H1 (cell line): Measurements from ENCODE around the gene MGAT5. TPM values are rescaled to one million over a fixed set of nuclear protein-coding genes. Genes with fewer than 3 reads are reported as not detected.

Experiments used
- CTCF ChIA-PET: fragments of 300-600 bp; sonication (Branson Sonifier 250); formaldehyde crosslinking; loops from one replicate; lab custom pipeline; 2021; ENCODE audit not compliant: partially characterized antibody; lab: Charles Lee
- POLR2A ChIA-PET: fragments of 300-600 bp; sonication (Branson Sonifier 250); formaldehyde crosslinking; loops from one replicate; lab custom pipeline; 2021; ENCODE audit warnings: inconsistent platforms; ENCODE audit not compliant: partially characterized antibody; lab: Charles Lee
- DNase-seq, 2 experiments: peaks; one replicate each; pipeline versions ENCODE4 v3.0.0 to v3.0.0-alpha.2; 2010 to 2022; ENCODE audit warnings: low spot score in 2 of 2, low read depth in 1 of 2, mixed read lengths in 1 of 2
- FAIRE-seq: peaks from 2 replicates; lab custom pipeline; 2011; peaks lifted over from hg19 to GRCh38; lab: Jason Lieb, UNC
- H2AFZ ChIP-seq: 2 replicates; pipeline ENCODE4 v1.8.1; 2012; ENCODE audit warnings: low read length, inconsistent platforms
- H2AK5ac ChIP-seq: 2 replicates; pipeline ENCODE4 v1.6.1; 2013; ENCODE audit warnings: low read depth, low read length
- H2BK120ac ChIP-seq: replicated peaks from 2 replicates; pipeline ENCODE3; 2013; ENCODE audit warnings: low read depth, low read length, inconsistent platforms
- H2BK12ac ChIP-seq: 2 replicates; pipeline ENCODE4 v1.6.1; 2013; ENCODE audit warnings: low read depth, low read length
- H2BK15ac ChIP-seq: 2 replicates; pipeline ENCODE4 v1.6.1; 2013; ENCODE audit warnings: low read length
- H2BK20ac ChIP-seq: 2 replicates; pipeline ENCODE4 v1.6.1; 2013; ENCODE audit warnings: low read length
- H2BK5ac ChIP-seq: 2 replicates; pipeline ENCODE4 v1.6.1; 2013; ENCODE audit warnings: low read depth, low read length
- H3K14ac ChIP-seq: 2 replicates; pipeline ENCODE4 v1.6.1; 2013; ENCODE audit warnings: inconsistent platforms; ENCODE audit not compliant: insufficient read length
- H3K18ac ChIP-seq: 2 replicates; pipeline ENCODE4 v1.6.1; 2013; ENCODE audit warnings: low read length; ENCODE audit errors: extremely low read depth
- H3K23ac ChIP-seq: 2 replicates; pipeline ENCODE4 v1.6.1; 2013; ENCODE audit warnings: inconsistent platforms; ENCODE audit not compliant: insufficient read length
- H3K23me2 ChIP-seq: 2 replicates; pipeline ENCODE4 v1.6.1; 2013; ENCODE audit warnings: low read depth, low read length
- H3K27ac ChIP-seq: 2 replicates; pipeline ENCODE4 v1.6.1; 2011; ENCODE audit warnings: low read depth, low read length, inconsistent platforms
- H3K27me3 ChIP-seq, 4 experiments: replicated peaks in 1 of 4; 1 replicate in 1 of 4; 2 replicates in 3 of 4; pipeline versions ENCODE4 v1.6.1 to v1.8.1; 2011 to 2013; ENCODE audit warnings: low read length in 3 of 4, mild to moderate bottlenecking in 3 of 4, inconsistent platforms in 2 of 4, mixed read lengths in 2 of 4, moderate library complexity in 1 of 4; ENCODE audit not compliant: control insufficient read depth in 3 of 4, insufficient read depth in 3 of 4; ENCODE audit errors: extremely low read depth in 1 of 4
- H3K36me3 ChIP-seq, 4 experiments: 2 replicates each; pipeline versions ENCODE4 v1.6.1 to v1.8.1; 2011 to 2013; ENCODE audit warnings: mild to moderate bottlenecking in 4 of 4, low read length in 3 of 4, moderate library complexity in 2 of 4, control low read depth in 1 of 4, inconsistent platforms in 1 of 4; ENCODE audit not compliant: insufficient read depth in 4 of 4, control insufficient read depth in 2 of 4
- H3K4ac ChIP-seq: replicated peaks from 2 replicates; pipeline ENCODE3; 2013; ENCODE audit warnings: low read length, low read depth, mixed read lengths, inconsistent platforms; ENCODE audit not compliant: insufficient read length
- H3K4me1 ChIP-seq, 4 experiments: replicated peaks in 1 of 4; 1 replicate in 1 of 4; 2 replicates in 3 of 4; pipeline versions ENCODE4 v1.6.1 to v1.8.1; 2011 to 2013; ENCODE audit warnings: low read length in 3 of 4, inconsistent platforms in 2 of 4, mixed read lengths in 1 of 4; ENCODE audit not compliant: insufficient read depth in 4 of 4, control insufficient read depth in 3 of 4
- H3K4me2 ChIP-seq, 2 experiments: 2 replicates each; pipeline versions ENCODE4 v1.6.1 to v1.8.1; 2011 to 2013; ENCODE audit warnings: low read depth in 2 of 2, low read length in 2 of 2, control low read depth in 1 of 2, inconsistent platforms in 1 of 2, mild to moderate bottlenecking in 1 of 2; ENCODE audit not compliant: insufficient read depth in 1 of 2
- H3K4me3 ChIP-seq, 4 experiments: fragments of 200-600, 300-600 bp in 1 of 4; sonication (generic), shearing (Covaris generic), sonication (Bioruptor Twin) in 1 of 4; 2 replicates each; pipeline versions ENCODE4 v1.5.1 to v1.8.1; 2011 to 2016; ENCODE audit warnings: low read length in 4 of 4, low read depth in 3 of 4, control low read depth in 2 of 4, inconsistent platforms in 2 of 4, mild to moderate bottlenecking in 2 of 4, mixed read lengths in 1 of 4, moderate library complexity in 1 of 4; ENCODE audit not compliant: insufficient read depth in 2 of 4; ENCODE audit errors: extremely low read depth in 1 of 4
- H3K56ac ChIP-seq: replicated peaks from 2 replicates; pipeline ENCODE3; 2013; ENCODE audit warnings: low read depth, mild to moderate bottlenecking, mixed read lengths, low read length, inconsistent platforms; ENCODE audit not compliant: insufficient read length
- H3K79me1 ChIP-seq: 2 replicates; pipeline ENCODE4 v1.6.1; 2013; ENCODE audit warnings: low read depth, low read length, control low read depth
- H3K79me2 ChIP-seq, 2 experiments: 2 replicates each; pipeline versions ENCODE4 v1.6.1 to v1.8.1; 2012 to 2013; ENCODE audit warnings: low read length in 2 of 2, mild to moderate bottlenecking in 2 of 2, inconsistent platforms in 1 of 2; ENCODE audit not compliant: insufficient read depth in 2 of 2, control insufficient read depth in 1 of 2
- H3K9ac ChIP-seq, 4 experiments: replicated peaks in 1 of 4; 1 replicate in 1 of 4; 2 replicates in 3 of 4; pipeline versions ENCODE4 v1.6.1 to v1.8.1; 2011 to 2013; ENCODE audit warnings: low read depth in 3 of 4, low read length in 3 of 4, control low read depth in 2 of 4, mild to moderate bottlenecking in 2 of 4, moderate library complexity in 2 of 4, inconsistent platforms in 1 of 4; ENCODE audit errors: extremely low read depth in 1 of 4
- H3K9me3 ChIP-seq, 2 experiments: 2 replicates each; pipeline versions ENCODE4 v1.6.1 to v1.8.1; 2012 to 2013; ENCODE audit warnings: mild to moderate bottlenecking in 2 of 2, moderate library complexity in 2 of 2, control low read depth in 1 of 2, inconsistent platforms in 1 of 2, low read depth in 1 of 2, low read length in 1 of 2, mixed read lengths in 1 of 2; ENCODE audit not compliant: insufficient read depth in 2 of 2
- H4K20me1 ChIP-seq, 2 experiments: replicated peaks in 1 of 2; 2 replicates each; pipeline versions ENCODE3 to v1.8.1; 2011 to 2013; ENCODE audit warnings: inconsistent platforms in 2 of 2, low read length in 2 of 2, mild to moderate bottlenecking in 1 of 2; ENCODE audit not compliant: insufficient read depth in 2 of 2, control insufficient read depth in 1 of 2
- H4K5ac ChIP-seq: 2 replicates; pipeline ENCODE4 v1.6.1; 2013; ENCODE audit warnings: low read length, low read depth, mixed read lengths, inconsistent platforms; ENCODE audit not compliant: insufficient read length
- H4K8ac ChIP-seq: 2 replicates; pipeline ENCODE4 v1.8.0; 2013; ENCODE audit warnings: mild to moderate bottlenecking, moderate library complexity, low read length, inconsistent platforms; ENCODE audit not compliant: insufficient read depth; ENCODE audit errors: extremely low read depth
- H4K91ac ChIP-seq: replicated peaks from 2 replicates; pipeline ENCODE3; 2013; ENCODE audit warnings: low read length, mixed read lengths, inconsistent platforms; ENCODE audit not compliant: insufficient read length
- BACH1 ChIP-seq: IDR thresholded peaks from 2 replicates; pipeline ENCODE4 v1.6.1; 2012; ENCODE audit warnings: low read length, improper control_type of control experiment
- CREB1 ChIP-seq: IDR thresholded peaks from 2 replicates; pipeline ENCODE4 v1.6.1; 2012; ENCODE audit warnings: inconsistent platforms
- EGR1 ChIP-seq: IDR thresholded peaks from 2 replicates; pipeline ENCODE4 v1.6.1; 2011; ENCODE audit warnings: low read depth, low read length, borderline replicate concordance
- GABPA ChIP-seq: IDR thresholded peaks from 2 replicates; pipeline ENCODE4 v1.6.1; 2011; ENCODE audit warnings: mild to moderate bottlenecking, low read length, moderate library complexity, borderline replicate concordance; ENCODE audit not compliant: insufficient read depth
- JUND ChIP-seq: IDR thresholded peaks from 2 replicates; pipeline ENCODE4 v1.6.1; 2011; ENCODE audit warnings: mild to moderate bottlenecking, improper control_type of control experiment, low read length
- POU5F1 ChIP-seq: IDR thresholded peaks from 2 replicates; pipeline ENCODE4 v1.6.1; 2011; ENCODE audit warnings: low read depth, mild to moderate bottlenecking, low read length, moderate library complexity
- RXRA ChIP-seq: IDR thresholded peaks from 2 replicates; pipeline ENCODE4 v1.6.1; 2011; ENCODE audit warnings: low read depth, mild to moderate bottlenecking, low read length, moderate library complexity; ENCODE audit not compliant: insufficient read depth
- SAP30 ChIP-seq: fragments of 300-600 bp; sonication (generic); IDR thresholded peaks from 2 replicates; pipeline ENCODE4 v1.7.1; 2012; ENCODE audit warnings: low read length, moderate library complexity, mild to moderate bottlenecking, inconsistent platforms; ENCODE audit not compliant: insufficient read depth, insufficient replicate concordance
- SIRT6 ChIP-seq: IDR thresholded peaks from one replicate; pipeline ENCODE4 v1.7.1; 2012; ENCODE audit warnings: low read length, inconsistent platforms
- WGBS, 2 experiments: shearing (Covaris generic) in 1 of 2; methylation state at CpG; one replicate each; pipeline versions ENCODE4 v1.1.6 to v1.1.7; 2013 to 2015; ENCODE audit warnings: low lambda C conversion rate in 2 of 2, mixed read lengths in 2 of 2, inconsistent platforms in 1 of 2, low coverage in 1 of 2, missing lambda C conversion rate in 1 of 2; ENCODE audit not compliant: insufficient replicate concordance in 2 of 2, insufficient coverage in 1 of 2, insufficient read length in 1 of 2; ENCODE audit errors: extremely low coverage in 1 of 2, missing lambda C conversion rate in 1 of 2; 5-methylcytosine and 5-hydroxymethylcytosine counted together
- polyA plus RNA-seq, 7 experiments: library from polyadenylated mRNA; depleted of rRNA in 3 of 7; stranded (reverse) in 5 of 7; unstranded in 2 of 7; fragments of >200 nt in 5 of 7; fragments of 200-250 nt in 2 of 7; gene quantifications; 1 replicate in 5 of 7; 2 replicates in 1 of 7; 4 replicates in 1 of 7; pipeline versions ENCODE4 v1.2.1 to v1.2.3, GENCODE V29; 2011 to 2013; ENCODE audit warnings: missing spikeins in 2 of 7, mixed read lengths in 2 of 7
- total RNA-seq: library from RNA; stranded (reverse); fragmentation: NEBNext Ultra II Directional; extraction: Animal tissue kit (Norgen Biotek cat#: 25700); gene quantifications from 2 replicates; pipeline ENCODE4 v1.2.1, GENCODE V29; 2021
- TF ChIP-seq, protein P1 (sequence below): IDR thresholded peaks from 2 replicates; pipeline ENCODE4 v1.6.1; 2011; ENCODE audit warnings: low read depth, mild to moderate bottlenecking, low read length; ENCODE audit not compliant: insufficient read depth

The MGAT5 gene
- total and polyA plus RNA-seq, 2 of the 8 experiments (the other 6 are each of a cell fraction or from before 2014, with no cell fraction given): 11.2 to 49.2 TPM

- Histone ChIP-seq H3K56ac (no peak overlapping the region), H3K23me2 (no peaks in the 10 kb centered on the region), H2BK12ac (no peak overlapping the region), H2BK5ac (no peak overlapping the region), H3K14ac (no peak overlapping the region), H3K27me3 (no peaks in the 10 kb centered on the region), H4K5ac (no peak overlapping the region), H2AK5ac (no peak overlapping the region), H3K9me3 (no peaks in the 10 kb centered on the region), H4K8ac (no peak overlapping the region), H2AFZ (no peak overlapping the region), H3K9ac (no peak overlapping the region), H4K91ac (no peak overlapping the region), H3K79me1 (no peaks in the 10 kb centered on the region; the same call in 1 of the 2 replicates), H3K27ac (no peak overlapping the region), H3K4me2 (no peak overlapping the region), H3K4me3 (no peak overlapping the region), H2BK20ac (no peak overlapping the region), H3K4ac (no peak overlapping the region), H2BK15ac (no peak overlapping the region), H3K18ac (no peak overlapping the region), H3K36me3 (peaks cover 0 to 2% (median 0%) of the 10 kb centered on the region in 4 experiments; a peak in 2 of 8 replicates), H3K23ac (no peak overlapping the region), H3K4me1 (peaks cover 0 to 2% (median 0%) of the 10 kb centered on the region in 4 experiments; a peak in 1 of 7 replicates), H3K79me2 (no peaks in the 10 kb centered on the region), H4K20me1 (peaks cover 0 to 3% of the 10 kb centered on the region in 2 experiments), H2BK120ac (no peak overlapping the region)
- no peak for DNase-seq
- 87% methylated on average over 9 of the region's 9 CpGs; no CpG with 5 or more reads in 1 of the 2 experiments for WGBS, 2 experiments
- TF ChIP-seq, protein P1, sequence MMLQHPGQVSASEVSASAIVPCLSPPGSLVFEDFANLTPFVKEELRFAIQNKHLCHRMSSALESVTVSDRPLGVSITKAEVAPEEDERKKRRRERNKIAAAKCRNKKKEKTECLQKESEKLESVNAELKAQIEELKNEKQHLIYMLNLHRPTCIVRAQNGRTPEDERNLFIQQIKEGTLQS: no peak
- TF ChIP-seq CREB1 (no peak), RXRA (no peak), GABPA (no peak), BACH1 (no peak), POU5F1 (no peak), EGR1 (no peak), SIRT6 (no peak), JUND (no peak), SAP30 (no peak)
- CTCF ChIA-PET: interaction anchor here (0.6 to 4.2 kb wide), 3 partner anchors 8 to 158 kb away, joined by 3 to 16 read pairs (median 8); no protein-coding TSS in a partner anchor
- FAIRE-seq: no peak
- POLR2A ChIA-PET: no interaction called here
Measured at GRCh38 chr2:134344954-134345697, 91.3 kb downstream of the MGAT5 start.
